Caco-2 (cell line): Measurements from ENCODE around the gene MFAP3. TPM values are rescaled to one million over a fixed set of nuclear protein-coding genes. Genes with fewer than 3 reads are reported as not detected.

Experiments
- BruUV-seq: library from RNA; stranded (reverse); fragments of 400-500 nt; replicated peaks from 2 replicates; lab custom pipeline; 2021; lab: Mats Ljungman, UMichigan
- CTCF ChIA-PET: fragments of 300-600 bp; sonication (Branson Sonifier 250); formaldehyde crosslinking; loops from one replicate; lab custom pipeline; 2022; ENCODE audit warnings: antibody characterized with exemption; lab: Charles Lee
- POLR2A ChIA-PET: fragments of 300-600 bp; sonication (Branson Sonifier 250); formaldehyde crosslinking; loops from one replicate; lab custom pipeline; 2022; ENCODE audit warnings: antibody characterized with exemption; lab: Charles Lee
- DNase-seq, 2 experiments: peaks; one replicate each; pipeline versions ENCODE4 v3.0.0 to v3.0.0-alpha.2; 2020 to 2022
- H3K27me3 ChIP-seq: replicated peaks from 2 replicates; pipeline ENCODE4 v1.6.0; 2011; ENCODE audit warnings: low read length; ENCODE audit not compliant: control insufficient read depth, insufficient read depth
- H3K36me3 ChIP-seq: 2 replicates; pipeline ENCODE4 v1.5.1; 2011; ENCODE audit warnings: low read length; ENCODE audit not compliant: control insufficient read depth, insufficient read depth
- H3K4me1 ChIP-seq: fragments of 250-450 bp; sonication (Bioruptor Pico); 2 replicates; pipeline ENCODE4 v1.5.1; 2020; ENCODE audit warnings: mild to moderate bottlenecking
- H3K4me3 ChIP-seq: 2 replicates; pipeline ENCODE4 v1.5.1; 2011; ENCODE audit warnings: low read depth, mild to moderate bottlenecking, control low read depth, low read length
- H3K9me3 ChIP-seq: fragments of 250-450 bp; sonication (Bioruptor Pico); 2 replicates; pipeline ENCODE4 v1.5.1; 2020; ENCODE audit warnings: mild to moderate bottlenecking, moderate library complexity
- H3K27ac Mint-ChIP-seq: one replicate; pipeline ENCODE4 v1.8.0; 2022; ENCODE audit warnings: mixed read lengths; ENCODE audit not compliant: unreplicated experiment
- H3K27me3 Mint-ChIP-seq: one replicate; pipeline ENCODE4 v1.8.0; 2022; ENCODE audit warnings: mixed read lengths; ENCODE audit not compliant: insufficient read depth, unreplicated experiment
- H3K36me3 Mint-ChIP-seq: one replicate; pipeline ENCODE4 v1.8.0; 2022; ENCODE audit warnings: mild to moderate bottlenecking, mixed read lengths; ENCODE audit not compliant: insufficient read depth, unreplicated experiment
- H3K4me1 Mint-ChIP-seq: one replicate; pipeline ENCODE4 v1.8.0; 2022; ENCODE audit warnings: low read depth, mixed read lengths; ENCODE audit not compliant: unreplicated experiment
- H3K4me3 Mint-ChIP-seq: one replicate; pipeline ENCODE4 v1.8.0; 2022; ENCODE audit warnings: mild to moderate bottlenecking, moderate library complexity, mixed read lengths; ENCODE audit not compliant: unreplicated experiment
- H3K9me3 Mint-ChIP-seq: one replicate; pipeline ENCODE4 v1.8.0; 2022; ENCODE audit warnings: mixed read lengths; ENCODE audit not compliant: unreplicated experiment
- CTCF ChIP-seq, 2 experiments: fragments of 200-600 bp in 1 of 2; IDR thresholded peaks; 1 replicate in 1 of 2; 2 replicates in 1 of 2; pipeline versions ENCODE4 v1.5.1 to v1.8.0; 2011 to 2022; ENCODE audit warnings: antibody characterized with exemption in 1 of 2, control low read depth in 1 of 2, inconsistent platforms in 1 of 2, low read depth in 1 of 2, low read length in 1 of 2, mild to moderate bottlenecking in 1 of 2, moderate library complexity in 1 of 2; ENCODE audit not compliant: insufficient read depth in 1 of 2, severe bottlenecking in 1 of 2, unreplicated experiment in 1 of 2
- intact Hi-C: fragments of 100-400 bp; cut with micrococcal nuclease; formaldehyde crosslinking; loops from one replicate; pipeline ENCODE4 v1.10.0; 2022; ENCODE audit not compliant: unreplicated experiment
- total RNA-seq: library from RNA; stranded (reverse); gene quantifications from 2 replicates; pipeline ENCODE4 v1.2.3, GENCODE V29; 2022

The MFAP3 gene
- total RNA-seq, 1 experiment from 2014 or later: 24.1 TPM

- no TSS peak for BruUV-seq
- no peak for DNase-seq
- ChIA-PET POLR2A (no interaction called here), CTCF (no interaction called here)
- Histone ChIP-seq H3K36me3 (no peaks in the 10 kb centered on the region), H3K4me1 (no peaks in the 10 kb centered on the region), H3K9me3 (no peaks in the 10 kb centered on the region), H3K27me3 (no peaks in the 10 kb centered on the region), H3K4me3 (no peak overlapping the region)
- Mint-ChIP-seq H3K4me1 (no peaks in the 10 kb centered on the region), H3K9me3 (no peaks in the 10 kb centered on the region), H3K27ac (no peak overlapping the region), H3K27me3 (no peaks in the 10 kb centered on the region), H3K36me3 (no peaks in the 10 kb centered on the region), H3K4me3 (no peak overlapping the region)
- intact Hi-C loops: no loop called here
- TF ChIP-seq CTCF (IDR thresholded peaks at IDR 0.05; ENCODE audit: insufficient read depth in 1 of 2, low read depth in 1 of 2, low read length in 1 of 2, severe bottlenecking in 1 of 2, unreplicated experiment in 1 of 2): no peak
These were observed 36.7 kb upstream of the MFAP3 start for GRCh38 chr5:154002093-154002492.

GRCh38 chr5:154002511-154003020 lies 36.2 kb upstream of the MFAP3 start:
- CTCF ChIA-PET: no interaction called here
- H3K9me3 ChIP-seq: no peaks in the 10 kb centered on the region
- no peaks in the 10 kb centered on the region for H3K36me3 ChIP-seq
- no TSS peak for BruUV-seq
- H3K27me3 ChIP-seq: no peaks in the 10 kb centered on the region
- Mint-ChIP-seq H3K9me3 (no peaks in the 10 kb centered on the region), H3K27ac (no peak overlapping the region), H3K27me3 (no peaks in the 10 kb centered on the region), H3K4me3 (no peak overlapping the region), H3K4me1 (peaks cover under 1% of the 10 kb centered on the region), H3K36me3 (no peaks in the 10 kb centered on the region)
- no peak for TF ChIP-seq CTCF (IDR thresholded peaks at IDR 0.05; ENCODE audit: insufficient read depth in 1 of 2, low read depth in 1 of 2, low read length in 1 of 2, severe bottlenecking in 1 of 2, unreplicated experiment in 1 of 2)
- POLR2A ChIA-PET: no interaction called here
- no peak overlapping the region for H3K4me3 ChIP-seq
- intact Hi-C loops: no loop called here
- H3K4me1 ChIP-seq: peaks cover 2% of the 10 kb centered on the region
- DNase-seq: no peak

GRCh38 chr5:154005648-154006047 lies 33.1 kb upstream of the MFAP3 start:
- H3K4me1 ChIP-seq: peaks cover 9% of the 10 kb centered on the region
- no peaks in the 10 kb centered on the region for H3K9me3 ChIP-seq
- no peaks in the 10 kb centered on the region for H3K9me3 Mint-ChIP-seq
- H3K27ac Mint-ChIP-seq: no peak overlapping the region
- H3K36me3 Mint-ChIP-seq: no peaks in the 10 kb centered on the region
- H3K27me3 Mint-ChIP-seq: no peaks in the 10 kb centered on the region
- POLR2A ChIA-PET: no interaction called here
- DNase-seq: no peak
- intact Hi-C loops: no loop called here
- no peaks in the 10 kb centered on the region for H3K36me3 ChIP-seq
- H3K4me3 ChIP-seq: no peak overlapping the region
- H3K4me1 Mint-ChIP-seq: peaks cover 8% of the 10 kb centered on the region
- no peak overlapping the region for H3K4me3 Mint-ChIP-seq
- no TSS peak for BruUV-seq
- CTCF ChIA-PET: no interaction called here
- H3K27me3 ChIP-seq: no peaks in the 10 kb centered on the region
- no peak for TF ChIP-seq CTCF (IDR thresholded peaks at IDR 0.05; ENCODE audit: insufficient read depth in 1 of 2, low read depth in 1 of 2, low read length in 1 of 2, severe bottlenecking in 1 of 2, unreplicated experiment in 1 of 2)
